ENCODE results near the gene RASAL1. TPM values are rescaled to one million over a fixed set of nuclear protein-coding genes. Genes with fewer than 3 reads are reported as not detected.

The RASAL1 gene
- total and polyA plus RNA-seq, 2 donors (not counting 1 experiment from before 2014, with no cell fraction given), result 0.10 to 11.0 TPM

DNA sequence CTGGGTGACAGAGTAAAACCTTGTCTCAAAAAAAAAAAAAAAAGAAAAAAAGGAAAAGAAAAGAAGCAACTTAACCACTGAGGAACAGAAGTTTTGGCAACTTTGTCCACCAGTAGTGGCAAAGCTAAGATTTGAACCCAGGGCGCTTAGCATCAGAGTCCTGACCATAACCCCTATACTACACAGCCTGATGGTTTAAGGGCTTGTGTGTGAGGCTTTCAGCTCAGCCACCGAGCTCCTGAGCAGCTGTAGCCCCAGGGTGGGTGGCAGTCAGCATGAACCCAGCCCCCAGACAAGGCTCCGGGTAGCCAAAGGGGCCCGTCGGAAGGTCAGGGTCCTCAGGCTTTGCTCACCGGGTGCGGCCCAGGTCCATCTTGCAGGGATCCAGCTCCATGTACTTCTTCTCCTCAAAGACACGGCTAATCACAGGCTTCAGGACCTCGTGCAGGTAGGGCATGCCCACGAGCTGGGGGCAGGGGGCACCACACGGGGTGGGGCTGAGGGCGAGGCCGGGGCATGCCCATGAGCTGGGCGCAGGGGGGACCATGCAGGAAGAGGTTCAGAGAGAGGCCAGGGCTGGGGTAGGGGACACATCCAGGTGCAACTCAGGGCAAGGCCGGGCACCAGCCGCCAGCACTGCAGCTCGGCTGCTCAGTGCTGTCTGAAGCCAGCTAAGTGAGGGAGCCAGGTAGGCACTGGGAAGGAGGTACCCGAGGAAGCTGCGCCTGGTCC is 20.9 kb downstream of the RASAL1 start:
- no peak overlapping the region for H3K4me3 ChIP-seq (ENCODE audit: control extremely low read depth in 1 of 5, extremely low read depth in 1 of 5, insufficient read depth in 1 of 5, low read depth in 2 of 5, low read length in 4 of 5)
- intact Hi-C loops (cut with micrococcal nuclease), result no loop called here
- 98% methylated on average over 11 of the region's 19 CpGs for WGBS (ENCODE audit: insufficient coverage)
- Mint-ChIP-seq H3K27ac (no peak overlapping the region), H3K9me3 (ENCODE audit: insufficient read depth) (no peaks in the 10 kb centered on the region), H3K4me3 (no peak overlapping the region), H3K4me1 (no peaks in the 10 kb centered on the region), H3K27me3 (peaks cover 7% of the 10 kb centered on the region)
- H3K36me3 ChIP-seq (replicated peaks in 1 of 2; ENCODE audit: control extremely low read depth in 1 of 2, control insufficient read depth in 1 of 2, extremely low read depth in 1 of 2, insufficient read depth in 2 of 2, low read length in 1 of 2), result no peaks in the 10 kb centered on the region
- no peaks in the 10 kb centered on the region for H3K27me3 ChIP-seq (replicated peaks in 1 of 4; ENCODE audit: control extremely low read depth in 1 of 4, control insufficient read depth in 3 of 4, insufficient read depth in 4 of 4, low read length in 3 of 4)
- H3K9me3 ChIP-seq (ENCODE audit: control extremely low read depth in 1 of 3, control insufficient read depth in 2 of 3, insufficient read depth in 1 of 3, low read length in 2 of 3), result no peaks in the 10 kb centered on the region
- ATAC-seq (ENCODE audit: low read depth), result no peak
- POLR2A ChIA-PET, result interaction anchor here (0.7 kb wide), 1 partner anchor 115 kb away, joined by 4 read pairs; no protein-coding TSS in a partner anchor
- H3K4me1 ChIP-seq (ENCODE audit: control insufficient read depth in 2 of 2, insufficient read depth in 2 of 2, low read length in 2 of 2), result no peaks in the 10 kb centered on the region
- no peaks in the 10 kb centered on the region for H4K20me1 ChIP-seq (ENCODE audit: control insufficient read depth, insufficient read depth, low read length, poor library complexity, severe bottlenecking)
- no peak overlapping the region for H3K9ac ChIP-seq (ENCODE audit: low read length)
- no peak overlapping the region for H2AFZ ChIP-seq (ENCODE audit: insufficient read depth, low read depth, low read length, poor library complexity, severe bottlenecking)
- no peak for DNase-seq
- TF ChIP-seq, protein P1, sequence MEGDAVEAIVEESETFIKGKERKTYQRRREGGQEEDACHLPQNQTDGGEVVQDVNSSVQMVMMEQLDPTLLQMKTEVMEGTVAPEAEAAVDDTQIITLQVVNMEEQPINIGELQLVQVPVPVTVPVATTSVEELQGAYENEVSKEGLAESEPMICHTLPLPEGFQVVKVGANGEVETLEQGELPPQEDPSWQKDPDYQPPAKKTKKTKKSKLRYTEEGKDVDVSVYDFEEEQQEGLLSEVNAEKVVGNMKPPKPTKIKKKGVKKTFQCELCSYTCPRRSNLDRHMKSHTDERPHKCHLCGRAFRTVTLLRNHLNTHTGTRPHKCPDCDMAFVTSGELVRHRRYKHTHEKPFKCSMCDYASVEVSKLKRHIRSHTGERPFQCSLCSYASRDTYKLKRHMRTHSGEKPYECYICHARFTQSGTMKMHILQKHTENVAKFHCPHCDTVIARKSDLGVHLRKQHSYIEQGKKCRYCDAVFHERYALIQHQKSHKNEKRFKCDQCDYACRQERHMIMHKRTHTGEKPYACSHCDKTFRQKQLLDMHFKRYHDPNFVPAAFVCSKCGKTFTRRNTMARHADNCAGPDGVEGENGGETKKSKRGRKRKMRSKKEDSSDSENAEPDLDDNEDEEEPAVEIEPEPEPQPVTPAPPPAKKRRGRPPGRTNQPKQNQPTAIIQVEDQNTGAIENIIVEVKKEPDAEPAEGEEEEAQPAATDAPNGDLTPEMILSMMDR (IDR thresholded peaks at IDR 0.05), result no peak
- no peak for TF ChIP-seq EZH2 (IDR thresholded peaks at IDR 0.05; ENCODE audit: borderline replicate concordance, insufficient read depth, low read depth, low read length, poor library complexity, severe bottlenecking)
- H3K4me2 ChIP-seq (replicated peaks; ENCODE audit: low read depth, low read length, poor library complexity, severe bottlenecking), result no peak overlapping the region
- CTCF ChIA-PET, result interaction anchor here (1.2 to 2.4 kb wide), 3 partner anchors 14 to 66 kb away, joined by 4 to 11 read pairs (median 5); no protein-coding TSS in a partner anchor
- H3K27ac ChIP-seq (ENCODE audit: low read length in 2 of 2), result no peak overlapping the region
- H3K79me2 ChIP-seq (ENCODE audit: control insufficient read depth, insufficient read depth, low read length), result no peaks in the 10 kb centered on the region

DNA sequence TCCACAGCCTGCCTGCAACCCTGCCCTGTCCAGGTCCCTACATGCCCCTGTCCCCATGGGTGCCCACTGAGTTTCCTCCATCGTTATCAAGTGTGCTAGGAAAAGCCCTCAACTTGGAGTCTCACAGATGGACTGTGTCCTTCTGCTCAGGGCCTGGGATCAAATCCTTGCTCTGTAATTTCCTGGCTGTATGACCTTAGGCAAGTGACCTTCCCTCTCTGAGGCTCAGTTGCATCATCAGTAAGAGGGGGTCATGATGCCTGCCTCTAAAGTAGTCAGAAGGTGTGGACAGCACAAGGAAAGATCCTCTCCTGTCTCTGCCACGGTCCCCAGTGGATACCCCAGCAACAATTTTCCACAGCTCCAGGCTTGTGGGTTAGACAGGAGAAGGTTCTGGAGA is 22.2 kb downstream of the RASAL1 start:
- H3K27me3 Mint-ChIP-seq, result peaks cover 7% of the 10 kb centered on the region
- Histone ChIP-seq H4K20me1 (ENCODE audit: control insufficient read depth, insufficient read depth, low read length, poor library complexity, severe bottlenecking) (no peaks in the 10 kb centered on the region), H3K36me3 (replicated peaks in 1 of 2; ENCODE audit: control extremely low read depth in 1 of 2, control insufficient read depth in 1 of 2, extremely low read depth in 1 of 2, insufficient read depth in 2 of 2, low read length in 1 of 2) (no peaks in the 10 kb centered on the region), H3K4me3 (ENCODE audit: control extremely low read depth in 1 of 5, extremely low read depth in 1 of 5, insufficient read depth in 1 of 5, low read depth in 2 of 5, low read length in 4 of 5) (no peak overlapping the region), H3K4me2 (replicated peaks; ENCODE audit: low read depth, low read length, poor library complexity, severe bottlenecking) (no peak overlapping the region), H3K9ac (ENCODE audit: low read length) (no peak overlapping the region), H2AFZ (ENCODE audit: insufficient read depth, low read depth, low read length, poor library complexity, severe bottlenecking) (no peak overlapping the region), H3K27me3 (replicated peaks in 1 of 4; ENCODE audit: control extremely low read depth in 1 of 4, control insufficient read depth in 3 of 4, insufficient read depth in 4 of 4, low read length in 3 of 4) (no peaks in the 10 kb centered on the region), H3K27ac (ENCODE audit: low read length in 2 of 2) (no peak overlapping the region), H3K4me1 (ENCODE audit: control insufficient read depth in 2 of 2, insufficient read depth in 2 of 2, low read length in 2 of 2) (no peaks in the 10 kb centered on the region), H3K9me3 (ENCODE audit: control extremely low read depth in 1 of 3, control insufficient read depth in 2 of 3, insufficient read depth in 1 of 3, low read length in 2 of 3) (no peaks in the 10 kb centered on the region), H3K79me2 (ENCODE audit: control insufficient read depth, insufficient read depth, low read length) (no peaks in the 10 kb centered on the region)
- DNase-seq, result no peak
- ChIA-PET CTCF (interaction anchor here (1.2 to 1.9 kb wide), 2 partner anchors 12 to 15 kb away, joined by 4 to 5 read pairs; no protein-coding TSS in a partner anchor), POLR2A (no interaction called here)
- no peak overlapping the region for H3K27ac Mint-ChIP-seq
- no peaks in the 10 kb centered on the region for H3K4me1 Mint-ChIP-seq
- TF ChIP-seq EZH2 (IDR thresholded peaks at IDR 0.05; ENCODE audit: borderline replicate concordance, insufficient read depth, low read depth, low read length, poor library complexity, severe bottlenecking), result no peak
- TF ChIP-seq, protein P1 (IDR thresholded peaks at IDR 0.05), result no peak
- ATAC-seq (ENCODE audit: low read depth), result no peak
- no CpG with 5 or more reads among the region's 2 CpGs for WGBS (ENCODE audit: insufficient coverage)
- no peaks in the 10 kb centered on the region for H3K9me3 Mint-ChIP-seq (ENCODE audit: insufficient read depth)
- intact Hi-C loops (cut with micrococcal nuclease), result no loop called here
- H3K4me3 Mint-ChIP-seq, result no peak overlapping the region
